Upper lobe of left lung (tissue), 4 donors: ENCODE measurements around the gene FAM83D.

ENCODE experiments used
- CTCF ChIP-seq, 6 experiments: fragments of 450-650 bp in 4 of 6; fragments of 200-600 bp in 2 of 6; sonication (generic) in 2 of 6; IDR thresholded peaks; one replicate each; pipeline ENCODE4 v1.5.1; 2016 to 2019; ENCODE audit warnings: antibody characterized with exemption in 6 of 6
- POLR2A ChIP-seq, 4 donors: fragments of 450-650 bp; IDR thresholded peaks; one replicate each; pipeline ENCODE4 v1.5.1; 2016 to 2017; ENCODE audit warnings: antibody characterized with exemption in 4 of 4, mild to moderate bottlenecking in 2 of 4
- POLR2AphosphoS5 ChIP-seq, 2 donors: sonication (generic); formaldehyde crosslinking; IDR thresholded peaks; one replicate each; pipeline ENCODE4 v1.5.1; 2017; ENCODE audit warnings: antibody characterized with exemption in 2 of 2

- TF ChIP-seq CTCF (IDR thresholded peaks at IDR 0.05) (no peak), POLR2A (IDR thresholded peaks at IDR 0.05) (no peak), POLR2AphosphoS5 (IDR thresholded peaks at IDR 0.05) (no peak)
Observed at GRCh38 chr20:38926934-38927616, 858 bp downstream of the FAM83D start.
